Measurements from ENCODE around the gene TNIP2. TPM values are rescaled to one million over a fixed set of nuclear protein-coding genes. Genes with fewer than 3 reads are reported as not detected.
"Not testable (repeated sequence)": the region's sequence is repeated elsewhere in the genome, so short reads cannot be mapped to it uniquely, and the experiment has no call there.

TNIP2 gene
- total RNA-seq, 1 experiment from 2014 or later: 31.9 TPM

GRCh38 chr4:2742823-2743517 is 13.2 kb downstream of the TNIP2 start:
- CTCF ChIA-PET: no interaction called here

GRCh38 chr4:2742081-2742822 is 13.9 kb downstream of the TNIP2 start:
- no peak overlapping the region for H3K4me3 ChIP-seq (ENCODE audit: low read depth, low read length, poor library complexity, severe bottlenecking)
- ChIA-PET POLR2A (ENCODE audit: low non-redundant PET) (no interaction called here), CTCF (no interaction called here)
- H3K9me3 ChIP-seq (ENCODE audit: low read depth, low read length, poor library complexity, severe bottlenecking): no peaks in the 10 kb centered on the region
- no TSS peak for BruUV-seq (replicated peaks)
- TF ChIP-seq CTCF (conservative IDR thresholded peaks at IDR 0.05; ENCODE audit: low read depth, low read length) (no peak), EZH2 (IDR thresholded peaks at IDR 0.05; ENCODE audit: borderline replicate concordance, low read depth, low read length, poor library complexity, severe bottlenecking) (no peak)
- intact Hi-C loops (cut with micrococcal nuclease; ENCODE audit: unreplicated experiment): no loop called here
- peaks cover 22% of the 10 kb centered on the region for H3K4me1 ChIP-seq (ENCODE audit: insufficient read depth, low read length, poor library complexity, severe bottlenecking)
- no peak overlapping the region for H3K27ac ChIP-seq (ENCODE audit: low read depth, low read length, poor library complexity, severe bottlenecking)
- no peak for DNase-seq (ENCODE audit: low spot score)
- no peaks in the 10 kb centered on the region for H3K27me3 ChIP-seq (replicated peaks; ENCODE audit: insufficient read depth, low read depth, low read length, poor library complexity)
- peaks cover 30% of the 10 kb centered on the region for H3K36me3 ChIP-seq (ENCODE audit: insufficient read depth, low read length, poor library complexity, severe bottlenecking)

More at GRCh38 chr4:2742823-2743517, 13.2 kb downstream of the TNIP2 start:
- no peaks in the 10 kb centered on the region for H3K27me3 ChIP-seq (replicated peaks; ENCODE audit: insufficient read depth, low read depth, low read length, poor library complexity)
- H3K9me3 ChIP-seq (ENCODE audit: low read depth, low read length, poor library complexity, severe bottlenecking): no peaks in the 10 kb centered on the region
- POLR2A ChIA-PET (ENCODE audit: low non-redundant PET): no interaction called here
- BruUV-seq (replicated peaks): no TSS peak
- intact Hi-C loops (cut with micrococcal nuclease; ENCODE audit: unreplicated experiment): no loop called here
- no peak for TF ChIP-seq EZH2 (IDR thresholded peaks at IDR 0.05; ENCODE audit: borderline replicate concordance, low read depth, low read length, poor library complexity, severe bottlenecking)
- no peak for TF ChIP-seq CTCF (conservative IDR thresholded peaks at IDR 0.05; ENCODE audit: low read depth, low read length)
- peaks cover 22% of the 10 kb centered on the region for H3K4me1 ChIP-seq (ENCODE audit: insufficient read depth, low read length, poor library complexity, severe bottlenecking)
- peaks cover 36% of the 10 kb centered on the region for H3K36me3 ChIP-seq (ENCODE audit: insufficient read depth, low read length, poor library complexity, severe bottlenecking)
- no peak overlapping the region for H3K27ac ChIP-seq (ENCODE audit: low read depth, low read length, poor library complexity, severe bottlenecking)
- no peak for DNase-seq (ENCODE audit: low spot score)
- no peak overlapping the region for H3K4me3 ChIP-seq (ENCODE audit: low read depth, low read length, poor library complexity, severe bottlenecking)

GRCh38 chr4:2741626-2742025 is 14.5 kb downstream of the TNIP2 start:
- ChIA-PET CTCF (no interaction called here), POLR2A (ENCODE audit: low non-redundant PET) (no interaction called here)
- no peak for DNase-seq (ENCODE audit: low spot score)
- Histone ChIP-seq H3K9me3 (ENCODE audit: low read depth, low read length, poor library complexity, severe bottlenecking) (no peaks in the 10 kb centered on the region), H3K36me3 (ENCODE audit: insufficient read depth, low read length, poor library complexity, severe bottlenecking) (peaks cover 25% of the 10 kb centered on the region), H3K4me1 (ENCODE audit: insufficient read depth, low read length, poor library complexity, severe bottlenecking) (peaks cover 17% of the 10 kb centered on the region), H3K27me3 (replicated peaks; ENCODE audit: insufficient read depth, low read depth, low read length, poor library complexity) (no peaks in the 10 kb centered on the region), H3K4me3 (ENCODE audit: low read depth, low read length, poor library complexity, severe bottlenecking) (no peak overlapping the region), H3K27ac (ENCODE audit: low read depth, low read length, poor library complexity, severe bottlenecking) (no peak overlapping the region)
- intact Hi-C loops (cut with micrococcal nuclease; ENCODE audit: unreplicated experiment): no loop called here
- no TSS peak for BruUV-seq (replicated peaks)
- TF ChIP-seq CTCF (conservative IDR thresholded peaks at IDR 0.05; ENCODE audit: low read depth, low read length) (no peak), EZH2 (IDR thresholded peaks at IDR 0.05; ENCODE audit: borderline replicate concordance, low read depth, low read length, poor library complexity, severe bottlenecking) (no peak)

GRCh38 chr4:2738296-2738695 is 17.8 kb downstream of the TNIP2 start:
- BruUV-seq (replicated peaks); H3K4me3 ChIP-seq (ENCODE audit: low read depth, low read length, poor library complexity, severe bottlenecking); intact Hi-C loops (cut with micrococcal nuclease; ENCODE audit: unreplicated experiment); CTCF ChIA-PET; DNase-seq (ENCODE audit: low spot score); H3K27ac ChIP-seq (ENCODE audit: low read depth, low read length, poor library complexity, severe bottlenecking); H3K27me3 ChIP-seq (replicated peaks; ENCODE audit: insufficient read depth, low read depth, low read length, poor library complexity); H3K4me1 ChIP-seq (ENCODE audit: insufficient read depth, low read length, poor library complexity, severe bottlenecking); POLR2A ChIA-PET (ENCODE audit: low non-redundant PET); H3K9me3 ChIP-seq (ENCODE audit: low read depth, low read length, poor library complexity, severe bottlenecking): not testable (repeated sequence)
- H3K36me3 ChIP-seq (ENCODE audit: insufficient read depth, low read length, poor library complexity, severe bottlenecking): peaks cover 12% of the 10 kb centered on the region

Measured in A673 (cell line).